Stimulated activated CD4-positive, alpha-beta T cell treated with anti-CD3 and anti-CD28 coated beads, Interleukin-15, amount 100 ng/mL, for 1 hour (primary cell): Measurements from ENCODE around the gene PPP6R3.

Experiments used
- DNase-seq, 2 donors: peaks; one replicate each; pipeline ENCODE4 v3.0.0-alpha.2; 2020; ENCODE audit warnings: low read depth in 1 of 2, low spot score in 1 of 2

Gene PPP6R3

DNA sequence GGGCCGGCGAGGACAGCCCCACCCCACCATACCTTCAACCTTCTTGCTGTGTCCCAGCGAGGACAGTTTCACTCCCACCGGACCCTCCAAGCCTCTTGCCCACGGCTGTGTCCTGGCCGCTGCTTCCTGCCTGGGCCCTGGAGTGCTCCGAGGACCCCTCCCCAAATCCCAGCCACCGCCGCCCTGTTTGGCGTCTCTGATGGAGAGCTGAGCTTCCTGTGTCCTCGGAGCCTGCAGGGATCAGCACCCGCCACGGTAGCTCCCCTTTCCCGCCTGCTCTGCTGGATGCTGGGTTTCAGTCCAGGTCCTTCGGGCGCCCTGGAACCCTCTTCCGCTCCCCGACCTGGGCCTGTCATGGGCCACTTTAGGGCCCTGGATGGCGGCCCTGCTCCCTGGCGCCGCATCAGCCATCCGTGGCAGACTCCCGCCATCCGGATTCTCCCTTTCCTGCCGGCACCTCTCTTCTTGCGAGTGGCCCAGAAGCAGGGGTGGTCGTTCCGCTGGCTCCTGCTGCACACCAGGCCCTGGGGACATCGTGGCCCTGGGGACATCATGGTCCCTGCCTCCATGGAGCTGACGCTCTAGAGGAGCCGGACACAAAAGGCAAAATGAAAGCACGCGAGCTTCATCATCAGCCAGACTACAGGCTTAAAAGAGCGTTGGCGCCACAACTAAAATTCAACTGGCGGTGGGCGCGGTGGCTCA is 189.5 kb downstream of the PPP6R3 start:
- no peak for DNase-seq

DNA sequence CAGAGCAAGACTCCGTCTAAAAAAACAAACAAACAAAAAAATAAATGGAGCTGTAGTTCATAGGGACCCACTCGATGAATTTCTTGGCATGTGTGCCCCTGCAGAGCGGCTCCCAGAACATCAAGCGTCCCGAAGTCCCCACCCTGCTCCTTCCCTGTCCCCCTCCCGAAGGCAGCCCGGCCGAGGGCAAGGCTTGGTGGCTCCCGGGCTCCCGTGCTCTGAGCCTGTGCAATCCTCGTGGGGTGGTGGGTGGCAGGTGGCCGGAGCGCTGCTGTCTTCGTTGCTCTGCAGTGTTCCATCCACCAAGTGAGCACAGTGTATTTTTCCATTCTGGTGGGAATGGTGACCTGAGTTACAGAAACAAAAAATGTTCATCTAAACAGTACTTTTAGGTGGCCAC is 190.2 kb downstream of the PPP6R3 start:
- DNase-seq = no peak

DNA sequence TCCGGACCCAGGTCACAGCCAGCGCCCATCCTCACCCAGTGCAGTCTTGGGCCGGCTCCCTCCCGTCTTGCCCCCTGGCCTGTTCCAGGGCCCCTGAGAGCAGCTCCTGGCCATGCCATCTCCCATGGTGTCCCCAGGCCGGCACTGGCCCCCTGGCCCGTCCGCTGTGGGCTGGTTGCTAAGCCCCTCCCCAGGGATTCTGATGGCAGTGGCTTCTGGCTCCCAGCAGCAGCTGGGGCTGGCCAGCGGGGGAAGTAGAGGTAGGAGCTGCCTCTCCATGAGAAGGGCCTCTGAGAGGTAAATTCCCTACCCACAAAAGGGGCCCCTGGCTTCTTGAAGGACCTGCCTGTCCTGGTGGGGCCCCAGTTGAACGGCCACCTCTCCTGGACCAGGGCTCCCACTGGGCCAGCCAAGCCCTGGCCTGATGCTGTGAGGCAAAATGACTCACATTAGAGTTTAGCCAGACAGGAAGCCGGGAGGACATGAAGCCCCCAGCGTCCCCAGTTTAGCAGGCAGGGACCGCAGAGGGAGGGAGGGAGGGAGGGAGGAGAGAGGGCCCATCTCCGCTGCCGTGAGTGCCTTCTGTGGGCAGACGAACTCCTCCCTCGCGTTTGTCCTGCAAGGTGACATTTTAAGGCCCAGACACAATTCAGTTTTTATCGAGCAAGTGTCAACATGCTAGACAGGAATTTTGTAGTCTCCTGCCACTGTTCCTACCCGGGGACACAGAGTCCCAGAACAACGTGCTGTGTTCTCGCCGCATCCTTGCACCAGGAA is 190.8 kb downstream of the PPP6R3 start:
- DNase-seq = no peak

DNA sequence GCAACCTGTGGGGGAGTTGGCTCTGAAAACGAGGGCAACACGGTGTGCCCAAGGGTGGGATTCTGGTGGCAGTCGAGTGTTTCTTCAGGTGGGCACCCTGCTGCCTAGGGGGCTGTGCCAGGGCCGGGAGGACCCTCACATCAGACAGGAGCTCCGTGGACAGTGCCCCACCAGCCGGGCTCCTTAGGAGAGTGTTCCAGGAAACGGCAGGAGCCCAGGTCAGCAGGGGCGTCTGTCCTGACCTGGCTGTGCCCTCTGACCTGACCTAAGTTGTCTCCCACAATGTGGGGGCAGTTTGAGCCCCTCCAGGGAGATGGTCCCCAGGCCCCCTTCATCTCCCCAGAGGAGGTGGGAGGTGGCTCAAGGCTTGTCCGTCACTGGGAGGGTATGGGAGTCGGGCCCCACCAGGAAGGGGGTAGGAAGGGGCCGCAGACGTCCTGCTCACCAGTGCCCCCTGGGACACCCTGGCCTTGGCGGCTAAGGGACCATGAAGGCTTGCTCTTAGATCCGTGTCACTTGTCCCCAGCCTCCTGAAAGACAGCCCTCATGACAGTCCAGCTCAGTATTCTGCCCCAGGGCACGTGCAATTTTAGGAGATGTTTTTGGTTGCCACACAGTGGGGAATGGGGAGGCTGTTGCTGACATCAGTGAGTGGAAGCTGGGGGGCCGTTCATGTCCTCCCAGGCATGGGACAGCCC is 191.6 kb downstream of the PPP6R3 start:
- DNase-seq = no peak

DNA sequence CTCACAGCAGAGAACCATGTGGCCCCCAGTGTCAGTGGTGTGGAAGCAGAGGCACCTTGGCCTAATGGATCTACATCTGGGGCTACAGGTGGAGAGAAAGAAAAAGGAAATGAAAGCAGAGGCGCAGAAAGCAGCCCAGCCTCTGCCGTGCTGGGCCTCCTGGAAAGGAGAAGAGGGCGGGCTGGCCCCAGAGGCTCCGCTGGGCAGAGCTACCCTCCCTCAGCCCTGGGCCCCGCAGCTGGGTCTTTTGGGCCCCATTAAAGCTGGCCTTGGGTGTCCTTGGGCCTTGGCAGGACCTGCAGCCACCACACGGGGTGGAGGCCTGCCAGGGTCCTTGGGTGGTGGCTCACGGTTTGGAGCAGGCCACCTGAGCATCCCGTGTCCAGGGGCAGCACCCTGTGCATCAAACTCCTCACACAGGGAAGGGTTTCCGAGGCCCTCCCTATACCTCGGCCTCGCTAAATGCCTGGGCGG is 192.2 kb downstream of the PPP6R3 start:
- no peak for DNase-seq

DNA sequence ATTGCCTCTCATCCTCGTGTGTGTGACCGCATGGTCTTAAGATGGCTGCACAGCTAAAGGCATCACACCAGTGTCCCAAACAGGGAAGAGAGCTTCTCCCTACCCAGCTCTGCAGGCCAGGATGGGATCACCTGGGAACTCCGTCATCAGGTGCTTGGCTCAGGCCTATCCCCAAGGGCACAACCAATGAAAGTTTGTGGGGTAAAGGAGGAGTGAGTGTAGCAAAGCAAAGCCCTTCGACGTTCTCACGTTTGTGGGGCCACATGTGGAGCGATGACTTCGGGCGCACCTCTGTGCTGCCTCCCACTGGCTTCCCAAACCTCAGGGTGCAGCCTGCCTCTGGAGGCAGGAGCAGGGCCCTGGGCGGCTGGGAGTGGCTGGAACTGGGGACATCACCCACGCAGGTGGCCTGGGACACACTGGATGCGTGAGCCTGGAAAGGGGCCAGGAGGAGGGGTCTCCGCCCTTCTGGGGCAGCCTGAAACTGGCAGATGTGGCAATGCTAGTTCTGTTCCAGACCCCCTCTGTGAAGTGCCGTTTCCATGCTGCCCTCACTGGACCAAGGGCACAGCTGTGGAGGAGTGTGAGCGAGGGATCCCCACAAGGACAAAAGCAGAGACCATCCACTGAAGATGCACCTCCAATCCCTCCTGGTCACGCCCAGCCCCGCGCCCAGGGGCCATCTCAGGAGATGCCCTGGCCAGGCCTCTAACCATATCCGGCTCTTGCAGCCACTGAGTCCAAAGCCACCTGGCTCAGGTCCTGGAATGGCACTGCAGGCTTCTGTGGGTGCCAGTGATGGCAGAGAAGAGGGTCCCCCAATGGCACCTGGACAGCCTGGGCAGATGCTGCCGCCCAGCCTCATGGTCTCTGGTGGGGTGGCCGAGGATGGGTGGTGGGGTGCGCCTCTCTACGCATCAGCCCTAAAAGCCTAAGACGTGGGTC is 193.2 kb downstream of the PPP6R3 start:
- DNase-seq = no peak

DNA sequence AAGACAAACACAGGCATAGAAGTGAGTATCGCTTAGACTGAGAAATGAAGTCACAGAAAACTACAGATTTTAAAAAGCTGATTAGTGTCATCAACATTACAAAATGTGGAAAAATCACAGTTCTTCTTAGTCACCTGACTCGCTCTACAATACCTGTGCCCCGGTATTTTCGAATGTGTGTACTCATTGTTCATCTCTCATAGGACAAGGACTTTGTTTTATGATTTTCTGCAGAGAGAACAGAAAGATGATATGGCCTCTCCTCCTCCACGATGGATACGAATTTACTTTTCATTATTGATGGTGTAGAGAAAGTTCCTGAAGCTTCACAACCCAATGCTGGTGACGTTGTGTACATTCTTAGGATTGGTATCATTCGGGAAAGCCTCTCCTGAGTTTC is 194.4 kb downstream of the PPP6R3 start:
- no peak for DNase-seq

DNA sequence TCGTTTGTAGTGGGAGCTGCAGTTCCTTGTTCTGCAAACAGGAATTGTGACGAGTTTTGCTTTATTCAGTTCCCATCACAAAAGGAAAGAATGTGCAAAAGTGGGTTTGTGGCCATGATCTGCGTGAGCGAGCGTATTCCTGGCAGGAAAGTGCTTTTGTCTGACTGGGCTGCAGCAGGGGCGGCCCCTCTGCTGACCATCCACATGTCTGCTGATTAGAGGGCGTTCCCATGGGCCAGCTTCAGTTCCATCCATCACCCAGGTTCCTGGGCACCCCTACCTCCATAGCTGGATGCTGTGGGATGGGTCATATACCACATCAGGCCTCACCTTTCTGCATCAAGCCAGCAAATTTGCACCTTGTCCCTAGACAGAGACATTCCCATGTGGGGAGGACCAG is 194.9 kb downstream of the PPP6R3 start:
- DNase-seq = no peak

DNA sequence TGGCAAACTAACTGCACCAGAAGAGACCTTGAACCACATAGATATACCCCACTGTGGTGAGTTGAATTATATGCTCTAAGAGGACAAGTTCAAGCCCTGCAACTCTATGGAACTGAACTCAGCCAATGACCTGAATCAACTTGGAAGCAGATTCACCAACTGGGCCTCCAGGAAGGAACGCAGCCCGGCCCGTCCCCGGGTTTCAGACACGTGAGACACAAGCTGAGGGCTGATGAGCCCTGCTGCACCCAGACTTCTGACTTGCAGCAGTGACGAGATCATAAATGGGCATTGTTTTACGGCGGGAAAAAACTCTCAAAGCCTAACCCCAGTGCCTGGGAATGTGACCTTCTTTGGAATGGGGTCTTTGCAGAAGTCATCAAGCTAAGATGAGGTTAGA is 195.3 kb downstream of the PPP6R3 start:
- no peak for DNase-seq

DNA sequence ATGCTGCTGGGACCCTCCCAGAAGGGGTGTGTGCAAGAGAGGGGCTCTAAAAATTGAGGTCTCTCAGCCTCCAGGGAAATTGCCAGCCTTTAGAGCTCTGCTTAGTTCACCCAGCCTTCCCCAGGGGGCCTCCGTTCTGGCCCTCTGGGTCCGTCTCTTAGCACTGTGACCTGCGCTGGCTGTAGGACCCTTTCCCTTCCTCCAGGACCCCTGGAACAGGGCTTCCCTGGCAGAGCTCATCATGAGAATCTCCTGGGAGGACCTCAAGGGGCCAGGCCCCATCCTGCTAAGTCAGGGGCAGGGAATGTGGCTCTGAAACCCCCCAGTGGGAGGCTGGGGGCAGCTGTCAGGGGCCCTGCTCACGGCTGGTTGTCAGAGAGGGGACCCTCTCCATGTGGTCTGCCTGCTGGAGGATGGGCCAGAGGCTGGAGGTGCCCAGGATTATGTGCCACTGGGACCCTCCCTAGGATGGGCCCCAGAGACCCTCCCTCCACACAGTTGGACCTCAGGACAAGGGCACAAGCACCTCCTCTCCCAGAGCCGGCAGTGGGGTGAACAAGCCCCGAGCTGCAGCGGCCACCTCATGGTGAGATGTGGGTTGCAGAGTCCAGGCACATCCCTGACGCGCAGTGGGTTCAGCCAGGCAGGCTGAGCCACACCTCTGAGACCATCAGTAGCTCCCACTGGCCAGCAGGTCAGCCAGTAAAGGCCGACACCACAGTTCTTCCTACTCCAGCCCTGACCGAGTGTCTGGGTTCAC is 196.6 kb downstream of the PPP6R3 start:
- no peak for DNase-seq

DNA sequence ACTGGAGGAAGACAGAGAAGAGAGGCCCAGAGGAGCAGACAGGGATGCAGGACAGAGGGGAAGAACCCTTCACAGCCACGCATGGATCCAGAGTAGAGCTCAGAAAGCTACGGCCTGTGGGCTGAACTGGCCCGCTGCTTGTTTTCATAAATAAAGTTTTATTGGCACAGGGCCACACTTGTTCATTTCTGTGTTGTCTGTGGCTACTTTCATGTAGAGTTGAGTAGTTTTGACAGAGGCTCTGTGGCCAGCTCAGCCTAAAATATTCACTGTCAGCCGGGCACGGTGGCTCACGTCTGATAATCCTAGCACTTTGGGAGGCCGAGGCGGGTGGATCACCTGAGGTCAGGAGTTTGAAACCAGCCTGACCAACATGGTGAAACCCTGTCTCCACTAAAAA is 197.5 kb downstream of the PPP6R3 start:
- DNase-seq = no peak

DNA sequence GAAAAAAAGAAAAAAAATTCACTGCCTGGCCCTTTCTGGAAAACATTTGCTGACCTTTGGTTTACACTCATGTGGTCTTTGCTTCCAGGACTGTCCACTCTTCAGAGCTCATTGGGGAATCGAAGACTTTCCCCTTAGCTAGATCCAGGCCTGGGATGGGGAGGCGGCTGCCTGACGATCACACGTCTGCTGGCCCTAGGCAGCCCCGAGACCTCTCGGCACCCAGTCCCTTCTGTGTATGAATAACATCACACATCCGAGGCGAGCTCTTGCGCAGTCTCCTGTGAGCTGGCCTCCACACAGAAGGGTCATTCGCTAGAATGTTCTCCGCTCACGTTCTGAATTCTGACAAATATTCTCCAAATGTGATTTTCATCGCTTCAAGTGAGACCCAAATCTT is 198.1 kb downstream of the PPP6R3 start:
- no peak for DNase-seq

DNA sequence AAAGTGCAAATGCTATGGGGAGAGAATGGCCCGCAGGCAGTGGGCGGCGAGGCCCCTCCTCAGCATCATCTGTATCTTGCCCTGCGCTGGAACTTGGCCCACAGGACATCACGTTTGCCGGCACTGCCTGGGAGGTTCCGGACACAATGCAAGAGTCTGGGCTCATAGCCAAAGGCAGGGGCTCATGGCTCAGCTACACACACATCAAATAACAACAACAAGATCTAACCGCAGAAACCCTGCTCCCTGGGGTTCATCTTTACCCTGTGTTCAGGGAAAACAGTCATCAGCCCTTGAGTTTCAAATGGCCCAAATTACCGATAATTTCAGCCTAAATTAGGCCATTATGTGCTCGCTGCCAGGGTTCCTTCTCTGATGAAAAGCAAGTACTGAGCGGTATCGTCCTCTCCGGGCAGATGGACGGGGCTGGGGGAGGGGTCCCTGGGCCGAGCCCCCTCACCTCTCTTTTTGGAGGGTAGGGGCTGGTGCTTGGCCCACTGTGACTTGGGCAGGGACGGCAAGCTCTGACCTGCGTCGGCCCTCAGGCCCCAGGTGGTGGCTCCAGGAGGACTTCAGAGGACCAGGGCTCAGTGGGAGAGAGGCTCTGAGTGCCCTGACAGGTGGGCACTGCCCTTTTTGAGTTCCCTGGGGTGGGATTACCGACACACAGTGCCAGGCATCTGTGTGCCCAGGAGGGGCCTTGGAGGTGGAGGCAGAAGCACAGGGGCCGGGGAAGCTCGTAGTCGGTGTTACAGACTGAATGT is 198.8 kb downstream of the PPP6R3 start:
- no peak for DNase-seq

DNA sequence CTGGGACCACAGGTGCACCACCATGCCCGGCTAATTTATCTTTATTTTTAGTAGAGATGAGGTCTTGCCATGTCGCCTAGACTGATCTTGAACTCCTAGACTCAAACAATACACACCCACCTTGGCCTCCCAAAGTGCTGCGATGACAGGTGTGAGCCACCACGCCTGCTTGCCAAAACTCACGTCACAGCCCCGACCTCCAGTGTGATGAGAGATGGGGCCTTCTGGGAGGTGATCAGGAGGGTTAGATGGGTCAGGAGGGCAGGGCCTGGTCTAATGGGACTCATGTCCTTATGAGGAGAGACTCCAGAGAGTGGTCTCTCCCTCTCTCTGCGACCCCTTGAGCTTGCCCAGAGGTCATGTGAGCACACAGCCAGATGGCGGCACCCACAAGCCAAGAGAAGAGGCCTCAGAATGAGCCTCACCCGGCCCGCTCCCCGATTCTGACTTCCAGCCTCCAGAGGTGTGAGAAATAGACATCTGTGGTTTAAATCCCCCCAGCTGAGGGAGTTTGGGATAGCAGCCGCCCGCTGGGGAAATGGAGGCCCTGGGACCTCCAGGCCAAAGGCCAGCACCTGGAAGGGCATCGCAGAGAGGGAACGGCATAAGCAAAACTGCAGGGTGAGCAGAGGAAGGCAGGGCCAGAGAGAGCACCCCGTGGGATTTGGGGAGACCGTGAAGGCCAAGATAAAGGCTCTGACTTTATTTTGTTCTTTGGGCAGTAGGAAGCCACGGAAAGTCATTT is 199.7 kb downstream of the PPP6R3 start:
- no peak for DNase-seq

DNA sequence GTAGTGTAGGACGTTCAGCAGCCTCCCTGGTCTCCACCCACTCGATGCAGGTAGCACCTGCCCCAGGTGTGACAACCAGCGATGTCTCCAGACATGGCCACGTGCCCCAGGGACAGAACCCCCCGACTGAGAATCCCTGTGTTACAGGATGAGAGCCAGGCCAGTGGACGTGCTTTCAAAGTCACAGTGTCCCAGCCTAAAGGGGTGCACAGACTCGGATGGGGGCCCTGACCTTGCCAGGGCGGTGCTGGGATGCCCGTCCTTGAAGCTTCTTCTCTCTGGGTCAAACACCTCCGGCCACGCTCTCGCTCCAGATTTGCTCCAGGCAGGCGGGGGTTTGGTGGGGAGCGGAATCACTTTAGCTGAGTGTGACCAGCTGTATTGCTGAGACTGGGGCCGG is 200.5 kb downstream of the PPP6R3 start:
- no peak for DNase-seq

DNA sequence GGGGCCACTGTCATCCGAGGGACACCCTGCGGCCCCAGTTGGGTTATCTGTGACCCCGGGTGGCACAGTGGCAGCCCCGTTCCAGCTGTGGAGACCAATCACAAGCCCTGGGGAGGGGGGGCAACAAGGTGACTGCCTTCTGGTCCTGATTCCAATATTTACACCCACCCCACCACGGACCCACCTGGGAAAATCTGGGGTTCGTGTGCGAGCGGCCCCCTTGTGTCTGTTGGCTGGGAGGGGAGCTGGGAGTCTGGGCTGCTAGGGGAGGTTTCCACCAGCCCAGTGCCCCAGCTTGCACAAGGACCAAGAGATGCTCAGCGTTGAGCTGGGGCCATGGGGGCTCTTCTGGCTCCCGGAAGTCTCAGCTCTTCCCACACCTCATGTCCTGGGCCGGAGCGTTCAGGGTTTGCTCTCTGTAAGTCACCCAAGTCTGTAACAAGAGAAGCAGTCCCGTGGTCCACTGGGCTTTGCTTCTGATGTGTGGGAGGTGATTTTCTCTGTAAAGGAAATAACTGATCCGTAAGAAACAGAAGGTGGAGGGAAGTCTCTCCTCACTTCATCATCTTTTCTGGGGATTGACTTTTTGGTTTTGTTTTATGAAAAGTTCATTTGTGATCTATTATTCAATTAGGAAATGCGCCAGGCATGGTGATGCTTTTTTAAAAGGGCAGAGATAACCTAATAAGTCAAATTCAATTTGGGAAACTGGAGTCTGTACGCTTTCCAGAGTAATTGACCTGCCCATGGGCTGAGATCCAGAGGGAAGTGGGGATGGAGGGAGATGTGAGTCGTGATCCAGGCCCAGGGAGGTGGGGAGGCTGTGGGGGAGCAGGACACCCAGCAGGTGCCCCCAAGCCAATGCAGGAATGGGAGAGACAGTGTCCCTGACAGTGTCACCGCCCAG is 201.4 kb downstream of the PPP6R3 start:
- no peak for DNase-seq

DNA sequence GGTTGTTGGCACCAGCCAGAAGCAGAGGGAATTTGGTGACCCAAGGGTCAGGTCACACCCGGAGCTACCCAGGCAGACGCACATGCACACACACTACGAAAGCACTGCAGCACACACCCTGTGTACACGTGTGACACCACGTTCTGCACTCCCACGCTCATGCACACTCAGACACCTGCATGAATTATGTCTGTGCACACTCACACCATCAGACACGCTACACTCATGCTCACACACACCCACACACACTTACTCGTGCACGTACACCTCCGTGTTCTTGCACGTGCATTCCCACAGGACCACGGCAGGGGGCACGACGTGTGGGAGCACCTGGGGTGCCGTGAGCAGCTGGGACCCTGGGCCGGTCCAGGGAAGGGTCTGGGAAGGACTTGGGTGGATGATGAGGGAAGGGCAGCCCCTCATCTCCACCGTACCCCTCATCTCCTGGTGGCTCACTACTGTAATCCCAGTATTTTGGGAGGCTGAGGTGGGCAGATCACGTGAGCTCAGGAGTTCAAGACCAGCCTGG is 203.0 kb downstream of the PPP6R3 start:
- no peak for DNase-seq

DNA sequence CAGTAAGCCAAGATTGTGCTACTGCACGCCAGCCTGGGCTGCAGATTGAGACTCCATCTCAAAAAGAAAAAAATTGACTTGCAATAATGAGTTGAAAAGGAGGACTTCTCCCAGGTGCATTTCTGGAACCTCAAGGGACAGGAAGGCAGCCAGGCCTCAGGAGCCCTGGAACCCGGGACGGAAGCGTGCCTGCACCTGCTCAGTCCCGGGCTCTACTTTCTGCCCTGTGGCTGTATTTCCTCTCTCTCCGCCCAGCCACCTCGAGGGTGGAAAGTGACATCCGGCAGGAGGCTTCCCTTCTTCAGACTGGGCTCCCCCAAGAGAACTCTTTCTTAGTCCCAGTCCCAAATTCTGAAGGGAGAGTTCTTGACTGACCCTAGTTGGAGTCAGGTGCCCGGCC is 203.6 kb downstream of the PPP6R3 start:
- no peak for DNase-seq
